HepG2 (cell line): ENCODE data around the gene DNAJB2. TPM values are rescaled to one million over a fixed set of nuclear protein-coding genes. Genes with fewer than 3 reads are reported as not detected.

Experiments
- AKAP8 ChIP-seq: sonication (generic); formaldehyde crosslinking; IDR thresholded peaks from 2 replicates; pipeline ENCODE4 v1.5.1; 2020; ENCODE audit warnings: mild to moderate bottlenecking, missing genetic modification reagents
- BCL3 ChIP-seq: sonication (generic); formaldehyde crosslinking; IDR thresholded peaks from 2 replicates; pipeline ENCODE4 v1.5.1; 2020; ENCODE audit warnings: mild to moderate bottlenecking, missing genetic modification reagents, moderate library complexity
- CAMTA2 ChIP-seq: sonication (generic); formaldehyde crosslinking; IDR thresholded peaks from 2 replicates; pipeline ENCODE4 v1.4.0; 2020; ENCODE audit warnings: mild to moderate bottlenecking, missing genetic modification reagents, borderline replicate concordance
- CBX5 ChIP-seq: sonication (generic); formaldehyde crosslinking; IDR thresholded peaks from 2 replicates; pipeline ENCODE4 v1.4.0; 2020; ENCODE audit warnings: missing genetic modification reagents, borderline replicate concordance
- CENPT ChIP-seq: sonication (generic); formaldehyde crosslinking; IDR thresholded peaks from 2 replicates; pipeline ENCODE4 v1.8.0; 2022; ENCODE audit warnings: low read depth, mild to moderate bottlenecking, moderate library complexity, missing genetic modification reagents
- CHD4 ChIP-seq: fragments of 200-600 bp; sonication (generic); IDR thresholded peaks from 2 replicates; pipeline ENCODE4 v1.7.0; 2017; ENCODE audit warnings: mild to moderate bottlenecking, low read length, borderline replicate concordance
- CSRNP2 ChIP-seq: sonication (generic); formaldehyde crosslinking; conservative IDR thresholded peaks from 2 replicates; pipeline ENCODE4 v1.8.0; 2022; ENCODE audit warnings: low read depth, missing genetic modification reagents
- ELK4 ChIP-seq: sonication (generic); formaldehyde crosslinking; IDR thresholded peaks from 2 replicates; pipeline ENCODE4 v1.9.0; 2021; ENCODE audit warnings: missing genetic modification reagents, borderline replicate concordance
- MEIS2 ChIP-seq: sonication (generic); formaldehyde crosslinking; IDR thresholded peaks from 2 replicates; pipeline ENCODE4 v1.9.0; 2021; ENCODE audit warnings: mild to moderate bottlenecking, missing genetic modification reagents
- NCOA5 ChIP-seq: sonication (generic); formaldehyde crosslinking; IDR thresholded peaks from 2 replicates; pipeline ENCODE4 v1.4.0; 2020; ENCODE audit warnings: missing genetic modification reagents
- NR2F2 ChIP-seq: IDR thresholded peaks from 2 replicates; pipeline ENCODE4 v1.6.1; 2012; ENCODE audit warnings: low read depth, inconsistent platforms, borderline replicate concordance
- SATB2 ChIP-seq: sonication (generic); formaldehyde crosslinking; IDR thresholded peaks from 2 replicates; pipeline ENCODE4 v1.5.0; 2020; ENCODE audit warnings: missing genetic modification reagents
- SP1 ChIP-seq, 2 experiments: fragments of 450-650 bp in 1 of 2; sonication (generic) in 1 of 2; formaldehyde crosslinking in 1 of 2; IDR thresholded peaks; 2 replicates each; pipeline versions ENCODE4 v1.4.0 to v1.6.1; 2016 to 2020; ENCODE audit warnings: missing genetic modification reagents in 1 of 2
- SRY ChIP-seq: sonication (generic); formaldehyde crosslinking; IDR thresholded peaks from 2 replicates; pipeline ENCODE4 v1.8.0; 2022; ENCODE audit warnings: mild to moderate bottlenecking, missing genetic modification reagents
- TBX3 ChIP-seq: fragments of 450-650 bp; IDR thresholded peaks from 2 replicates; pipeline ENCODE4 v1.6.1; 2017; ENCODE audit warnings: antibody characterized with exemption, mild to moderate bottlenecking, inconsistent platforms, borderline replicate concordance
- TMF1 ChIP-seq: sonication (generic); formaldehyde crosslinking; IDR thresholded peaks from 2 replicates; pipeline ENCODE4 v1.8.1; 2022; ENCODE audit warnings: low read depth, missing genetic modification reagents
- TOE1 ChIP-seq: sonication (generic); formaldehyde crosslinking; IDR thresholded peaks from 2 replicates; pipeline ENCODE4 v1.4.0; 2020; ENCODE audit warnings: mild to moderate bottlenecking, missing genetic modification reagents
- ZBTB1 ChIP-seq: sonication (generic); formaldehyde crosslinking; IDR thresholded peaks from 2 replicates; pipeline ENCODE4 v1.4.0; 2020; ENCODE audit warnings: missing genetic modification reagents, borderline replicate concordance
- ZNF24 ChIP-seq: fragments of 450-650 bp; IDR thresholded peaks from 2 replicates; pipeline ENCODE4 v1.6.1; 2017; ENCODE audit warnings: antibody characterized with exemption, mild to moderate bottlenecking
- ZNF260 ChIP-seq: sonication (generic); formaldehyde crosslinking; IDR thresholded peaks from 2 replicates; pipeline ENCODE4 v1.4.0; 2020; ENCODE audit warnings: missing genetic modification reagents, low read depth, mild to moderate bottlenecking, borderline replicate concordance
- ZNF274 ChIP-seq: sonication (generic); formaldehyde crosslinking; IDR thresholded peaks from 2 replicates; pipeline ENCODE4 v1.5.1; 2020; ENCODE audit warnings: mild to moderate bottlenecking, missing genetic modification reagents
- ZNF382 ChIP-seq: sonication (generic); formaldehyde crosslinking; IDR thresholded peaks from 2 replicates; pipeline ENCODE4 v1.5.0; 2020; ENCODE audit warnings: missing genetic modification reagents, mild to moderate bottlenecking, borderline replicate concordance
- ZNF614 ChIP-seq: IDR thresholded peaks from 2 replicates; pipeline ENCODE4 v1.6.1; 2018; ENCODE audit warnings: missing biosample characterization, missing genetic modification reagents, inconsistent platforms, borderline replicate concordance
- ZNF841 ChIP-seq: sonication (generic); formaldehyde crosslinking; IDR thresholded peaks from 2 replicates; pipeline ENCODE4 v1.8.1; 2023; ENCODE audit warnings: missing genetic modification reagents, borderline replicate concordance
- ZUFSP ChIP-seq: sonication (generic); formaldehyde crosslinking; IDR thresholded peaks from 2 replicates; pipeline ENCODE4 v1.9.0; 2021; ENCODE audit warnings: missing genetic modification reagents, mild to moderate bottlenecking, borderline replicate concordance
- polyA plus RNA-seq, 8 experiments: library from polyadenylated mRNA; depleted of rRNA in 3 of 8; stranded (reverse) in 7 of 8; unstranded in 1 of 8; fragments of >200 nt; fragmentation: Illumina TruSeq in 4 of 8; extraction: Trizol in 4 of 8; gene quantifications; 2 replicates each; pipeline versions ENCODE4 v1.2.1 to v1.2.3, GENCODE V29; 2011 to 2016; ENCODE audit warnings: low read depth in 4 of 8, missing spikeins in 1 of 8, mixed read lengths in 1 of 8; ENCODE audit not compliant: insufficient read depth in 1 of 8
- total RNA-seq, 5 experiments: library from RNA; depleted of rRNA; stranded (reverse); fragments of >200 nt; fragmentation: Illumina TruSeq; extraction: Trizol; gene quantifications; 2 replicates each; pipeline ENCODE4 v1.2.3, GENCODE V29; 2016; ENCODE audit warnings: low read depth in 1 of 5

The DNAJB2 gene
- total and polyA plus RNA-seq, 2 of the 13 experiments (the other 11 are each of a cell fraction or from before 2014, with no cell fraction given): 21.3 to 31.1 TPM

GRCh38 chr2:219279151-219279915 is at the start of gene DNAJB2 (continued):
- no peak for TF ChIP-seq SP1 (IDR thresholded peaks at IDR 0.05)
- TF ChIP-seq SP1 (CRISPR knock-in tag; IDR thresholded peaks at IDR 0.05): peak; percentile 87
- no peak for TF ChIP-seq ELK4
- peak; percentile 71; the same call in 1 of the 2 replicates for TF ChIP-seq BCL3 (CRISPR knock-in tag)
- peak; percentile 87 for TF ChIP-seq MEIS2 (CRISPR knock-in tag)
- TF ChIP-seq CBX5 (CRISPR knock-in tag): peak; percentile 47; the same call in 1 of the 2 replicates
- TF ChIP-seq CENPT: no peak
- TF ChIP-seq SRY (CRISPR knock-in tag): peak; percentile 59; the same call in 1 of the 2 replicates
- TF ChIP-seq ZNF382 (CRISPR knock-in tag): no peak
- TF ChIP-seq ZNF841 (CRISPR knock-in tag): no peak
- no peak for TF ChIP-seq NR2F2
- peak; percentile 36; the same call in 1 of the 2 replicates for TF ChIP-seq SATB2 (CRISPR knock-in tag)
- no peak for TF ChIP-seq CHD4
- TF ChIP-seq ZNF274 (CRISPR knock-in tag): no peak
- TF ChIP-seq AKAP8 (CRISPR knock-in tag): no peak
- no peak for TF ChIP-seq ZNF260 (CRISPR knock-in tag)
- 0 out of 2 replicates have a peak, but pooled peaks have one; percentile 58 for TF ChIP-seq TOE1 (CRISPR knock-in tag)
- TF ChIP-seq ZUFSP: no peak
- TF ChIP-seq ZNF24: no peak
- TF ChIP-seq TMF1: no peak; the same call in 1 of the 2 replicates
- no peak for TF ChIP-seq ZBTB1
- TF ChIP-seq TBX3: no peak
- 0 out of 2 replicates have a peak, but pooled peaks have one; percentile 54 for TF ChIP-seq ZNF614
- no peak for TF ChIP-seq CSRNP2 (CRISPR knock-in tag)
- TF ChIP-seq NCOA5 (CRISPR knock-in tag): no peak
- no peak for TF ChIP-seq CAMTA2 (CRISPR knock-in tag)
